HEK293 (cell line): ENCODE results near the gene ACBD3.

Experiments used
- IKZF3 ChIP-seq: fragments of 450-650 bp; IDR thresholded peaks from 2 replicates; pipeline ENCODE4 v1.5.0; 2018; ENCODE audit warnings: missing biosample characterization, mild to moderate bottlenecking, missing genetic modification characterization, moderate library complexity
- PBX3 ChIP-seq: sonication (generic); formaldehyde crosslinking; IDR thresholded peaks from 2 replicates; pipeline ENCODE4 v1.8.1; 2022; ENCODE audit warnings: mild to moderate bottlenecking, moderate library complexity, missing genetic modification reagents
- SP3 ChIP-seq: fragments of 450-650 bp; formaldehyde crosslinking; IDR thresholded peaks from 2 replicates; pipeline ENCODE4 v1.5.1; 2016; ENCODE audit warnings: missing biosample characterization, missing genetic modification characterization
- TSHZ1 ChIP-seq: fragments of 450-650 bp; formaldehyde crosslinking; IDR thresholded peaks from 2 replicates; pipeline ENCODE4 v1.5.1; 2016; ENCODE audit warnings: missing biosample characterization, missing genetic modification characterization, borderline replicate concordance
- WT1 ChIP-seq: fragments of 450-650 bp; formaldehyde crosslinking; IDR thresholded peaks from 2 replicates; pipeline ENCODE4 v1.5.1; 2016; ENCODE audit warnings: missing biosample characterization, missing genetic modification characterization
- ZBTB20 ChIP-seq: fragments of 450-650 bp; formaldehyde crosslinking; IDR thresholded peaks from 2 replicates; pipeline ENCODE4 v1.5.1; 2016; ENCODE audit warnings: missing biosample characterization, missing genetic modification characterization
- ZBTB21 ChIP-seq: fragments of 450-650 bp; formaldehyde crosslinking; IDR thresholded peaks from 2 replicates; pipeline ENCODE4 v1.5.1; 2017; ENCODE audit warnings: missing biosample characterization, missing genetic modification characterization
- ZBTB48 ChIP-seq: fragments of 450-650 bp; formaldehyde crosslinking; IDR thresholded peaks from 2 replicates; pipeline ENCODE4 v1.5.1; 2016; ENCODE audit warnings: missing biosample characterization, missing genetic modification characterization
- ZBTB49 ChIP-seq: fragments of 450-650 bp; formaldehyde crosslinking; IDR thresholded peaks from 2 replicates; pipeline ENCODE4 v1.5.1; 2016; ENCODE audit warnings: missing biosample characterization, missing genetic modification characterization, low read depth
- ZNF121 ChIP-seq: fragments of 450-650 bp; formaldehyde crosslinking; IDR thresholded peaks from 2 replicates; pipeline ENCODE4 v1.5.1; 2016; ENCODE audit warnings: missing biosample characterization, missing genetic modification characterization
- ZNF146 ChIP-seq: fragments of 450-650 bp; formaldehyde crosslinking; IDR thresholded peaks from 2 replicates; pipeline ENCODE4 v1.5.1; 2016; ENCODE audit warnings: missing biosample characterization, missing genetic modification characterization
- ZNF23 ChIP-seq: fragments of 450-650 bp; formaldehyde crosslinking; IDR thresholded peaks from 2 replicates; pipeline ENCODE4 v1.5.1; 2016; ENCODE audit warnings: missing biosample characterization, missing genetic modification characterization, borderline replicate concordance
- ZNF394 ChIP-seq: fragments of 450-650 bp; formaldehyde crosslinking; IDR thresholded peaks from 2 replicates; pipeline ENCODE4 v1.5.1; 2016; ENCODE audit warnings: missing biosample characterization, missing genetic modification characterization, mild to moderate bottlenecking, moderate library complexity, borderline replicate concordance
- ZNF423 ChIP-seq: fragments of 450-650 bp; formaldehyde crosslinking; IDR thresholded peaks from 2 replicates; pipeline ENCODE4 v1.5.1; 2016; ENCODE audit warnings: missing biosample characterization, missing genetic modification characterization
- ZNF449 ChIP-seq: fragments of 450-650 bp; formaldehyde crosslinking; IDR thresholded peaks from 2 replicates; pipeline ENCODE4 v1.5.1; 2017; ENCODE audit warnings: missing biosample characterization, mild to moderate bottlenecking, missing genetic modification characterization, moderate library complexity
- ZNF514 ChIP-seq: fragments of 450-650 bp; formaldehyde crosslinking; IDR thresholded peaks from 2 replicates; pipeline ENCODE4 v1.5.1; 2016; ENCODE audit warnings: missing biosample characterization, missing genetic modification characterization
- ZNF670 ChIP-seq: fragments of 450-650 bp; formaldehyde crosslinking; IDR thresholded peaks from 2 replicates; pipeline ENCODE4 v1.5.1; 2016; ENCODE audit warnings: missing biosample characterization, missing genetic modification characterization, low read depth
- ZNF768 ChIP-seq: fragments of 450-650 bp; formaldehyde crosslinking; IDR thresholded peaks from 2 replicates; pipeline ENCODE4 v1.5.1; 2018; ENCODE audit warnings: missing biosample characterization, mild to moderate bottlenecking, missing genetic modification characterization
- ZNF830 ChIP-seq: fragments of 450-650 bp; IDR thresholded peaks from 2 replicates; pipeline ENCODE4 v1.5.0; 2018; ENCODE audit warnings: missing biosample characterization, missing genetic modification characterization, low read depth, mild to moderate bottlenecking, moderate library complexity
- TF ChIP-seq, protein P1 (sequence below): fragments of 450-650 bp; IDR thresholded peaks from 2 replicates; pipeline ENCODE4 v1.5.1; 2018; ENCODE audit warnings: missing biosample characterization, missing genetic modification characterization
- TF ChIP-seq, protein P2 (sequence below): fragments of 450-650 bp; formaldehyde crosslinking; IDR thresholded peaks from 2 replicates; pipeline ENCODE4 v1.5.1; 2017; ENCODE audit warnings: missing biosample characterization, missing genetic modification characterization
- TF ChIP-seq, protein P3 (sequence below): fragments of 450-650 bp; formaldehyde crosslinking; IDR thresholded peaks from 2 replicates; pipeline ENCODE4 v1.5.1; 2016; ENCODE audit warnings: missing biosample characterization, missing genetic modification characterization
- TF ChIP-seq, protein P4 (sequence below): fragments of 450-650 bp; formaldehyde crosslinking; IDR thresholded peaks from 2 replicates; pipeline ENCODE4 v1.5.1; 2016; ENCODE audit warnings: missing biosample characterization, missing genetic modification characterization

The ACBD3 gene

DNA sequence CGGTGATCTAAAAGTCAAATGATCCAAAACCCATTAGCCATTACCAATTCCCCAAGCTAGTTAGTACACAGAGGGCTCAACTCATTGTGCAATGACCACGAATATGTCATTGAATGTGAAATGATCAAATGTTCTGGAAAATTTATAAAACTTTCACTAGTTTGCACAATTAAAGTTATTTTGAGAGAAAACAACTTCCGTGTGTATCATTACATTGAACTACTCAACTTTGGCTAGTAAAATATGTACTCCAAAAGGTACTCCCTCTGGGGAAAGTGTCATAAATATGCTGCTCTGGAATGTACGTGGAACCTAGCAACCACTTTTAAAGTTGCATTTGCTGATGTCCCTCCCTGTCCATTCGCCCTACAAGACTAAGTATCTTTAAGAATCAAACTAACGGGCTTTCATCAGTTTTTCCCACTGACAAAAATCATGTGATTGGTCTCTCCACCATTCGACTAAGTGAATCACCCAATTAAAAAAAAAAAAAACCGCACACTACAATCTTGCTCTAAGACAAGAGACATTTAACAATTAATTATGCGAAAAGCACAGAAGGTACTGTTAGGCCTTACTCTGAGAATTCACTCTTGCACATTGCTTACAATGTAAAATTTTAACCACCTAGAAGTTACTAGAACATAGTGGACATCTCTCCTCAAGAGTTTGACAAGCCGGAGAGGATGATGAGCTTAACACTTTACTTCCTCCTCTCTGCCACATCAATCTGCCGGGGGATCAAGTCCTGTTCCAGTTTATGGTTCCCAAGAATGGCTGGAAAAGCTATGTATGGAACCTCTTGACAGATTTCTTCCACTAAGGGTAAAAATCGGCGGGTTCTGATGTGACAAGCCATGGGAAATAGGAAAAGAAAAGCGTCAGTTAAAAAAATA is 1.2 kb downstream of the ACBD3 start (continued):
- TF ChIP-seq, protein P1, sequence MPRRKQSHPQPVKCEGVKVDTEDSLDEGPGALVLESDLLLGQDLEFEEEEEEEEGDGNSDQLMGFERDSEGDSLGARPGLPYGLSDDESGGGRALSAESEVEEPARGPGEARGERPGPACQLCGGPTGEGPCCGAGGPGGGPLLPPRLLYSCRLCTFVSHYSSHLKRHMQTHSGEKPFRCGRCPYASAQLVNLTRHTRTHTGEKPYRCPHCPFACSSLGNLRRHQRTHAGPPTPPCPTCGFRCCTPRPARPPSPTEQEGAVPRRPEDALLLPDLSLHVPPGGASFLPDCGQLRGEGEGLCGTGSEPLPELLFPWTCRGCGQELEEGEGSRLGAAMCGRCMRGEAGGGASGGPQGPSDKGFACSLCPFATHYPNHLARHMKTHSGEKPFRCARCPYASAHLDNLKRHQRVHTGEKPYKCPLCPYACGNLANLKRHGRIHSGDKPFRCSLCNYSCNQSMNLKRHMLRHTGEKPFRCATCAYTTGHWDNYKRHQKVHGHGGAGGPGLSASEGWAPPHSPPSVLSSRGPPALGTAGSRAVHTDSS: peak; percentile 86
- TF ChIP-seq ZBTB48 (tag by site-specific recombination) (no peak), TSHZ1 (tag by site-specific recombination) (0 out of 2 replicates have a peak, but pooled peaks have one; percentile 13), ZNF670 (tag by site-specific recombination) (no peak), PBX3 (CRISPR knock-in tag) (no peak), ZBTB49 (tag by site-specific recombination) (no peak), WT1 (tag by site-specific recombination) (no peak), ZNF768 (tag by site-specific recombination) (no peak), ZBTB21 (no peak), ZNF423 (tag by site-specific recombination) (no peak), ZNF449 (no peak), ZBTB20 (tag by site-specific recombination) (no peak), SP3 (tag by site-specific recombination) (no peak), ZNF514 (tag by site-specific recombination) (no peak), IKZF3 (0 out of 2 replicates have a peak, but pooled peaks have one; percentile 11), ZNF146 (no peak), ZNF23 (tag by site-specific recombination) (no peak), ZNF394 (tag by site-specific recombination) (peak; percentile 17; the same call in 1 of the 2 replicates), ZNF121 (no peak), ZNF830 (no peak)
- TF ChIP-seq, protein P2, sequence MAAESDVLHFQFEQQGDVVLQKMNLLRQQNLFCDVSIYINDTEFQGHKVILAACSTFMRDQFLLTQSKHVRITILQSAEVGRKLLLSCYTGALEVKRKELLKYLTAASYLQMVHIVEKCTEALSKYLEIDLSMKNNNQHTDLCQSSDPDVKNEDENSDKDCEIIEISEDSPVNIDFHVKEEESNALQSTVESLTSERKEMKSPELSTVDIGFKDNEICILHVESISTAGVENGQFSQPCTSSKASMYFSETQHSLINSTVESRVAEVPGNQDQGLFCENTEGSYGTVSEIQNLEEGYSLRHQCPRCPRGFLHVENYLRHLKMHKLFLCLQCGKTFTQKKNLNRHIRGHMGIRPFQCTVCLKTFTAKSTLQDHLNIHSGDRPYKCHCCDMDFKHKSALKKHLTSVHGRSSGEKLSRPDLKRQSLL: no peak
- TF ChIP-seq, protein P3, sequence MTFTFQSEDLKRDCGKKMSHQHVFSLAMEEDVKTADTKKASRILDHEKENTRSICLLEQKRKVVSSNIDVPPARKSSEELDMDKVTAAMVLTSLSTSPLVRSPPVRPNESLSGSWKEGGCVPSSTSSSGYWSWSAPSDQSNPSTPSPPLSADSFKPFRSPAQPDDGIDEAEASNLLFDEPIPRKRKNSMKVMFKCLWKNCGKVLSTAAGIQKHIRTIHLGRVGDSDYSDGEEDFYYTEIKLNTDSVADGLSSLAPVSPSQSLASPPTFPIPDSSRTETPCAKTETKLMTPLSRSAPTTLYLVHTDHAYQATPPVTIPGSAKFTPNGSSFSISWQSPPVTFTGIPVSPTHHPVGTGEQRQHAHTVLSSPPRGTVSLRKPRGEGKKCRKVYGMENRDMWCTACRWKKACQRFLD (tag by site-specific recombination): no peak
- TF ChIP-seq, protein P4, sequence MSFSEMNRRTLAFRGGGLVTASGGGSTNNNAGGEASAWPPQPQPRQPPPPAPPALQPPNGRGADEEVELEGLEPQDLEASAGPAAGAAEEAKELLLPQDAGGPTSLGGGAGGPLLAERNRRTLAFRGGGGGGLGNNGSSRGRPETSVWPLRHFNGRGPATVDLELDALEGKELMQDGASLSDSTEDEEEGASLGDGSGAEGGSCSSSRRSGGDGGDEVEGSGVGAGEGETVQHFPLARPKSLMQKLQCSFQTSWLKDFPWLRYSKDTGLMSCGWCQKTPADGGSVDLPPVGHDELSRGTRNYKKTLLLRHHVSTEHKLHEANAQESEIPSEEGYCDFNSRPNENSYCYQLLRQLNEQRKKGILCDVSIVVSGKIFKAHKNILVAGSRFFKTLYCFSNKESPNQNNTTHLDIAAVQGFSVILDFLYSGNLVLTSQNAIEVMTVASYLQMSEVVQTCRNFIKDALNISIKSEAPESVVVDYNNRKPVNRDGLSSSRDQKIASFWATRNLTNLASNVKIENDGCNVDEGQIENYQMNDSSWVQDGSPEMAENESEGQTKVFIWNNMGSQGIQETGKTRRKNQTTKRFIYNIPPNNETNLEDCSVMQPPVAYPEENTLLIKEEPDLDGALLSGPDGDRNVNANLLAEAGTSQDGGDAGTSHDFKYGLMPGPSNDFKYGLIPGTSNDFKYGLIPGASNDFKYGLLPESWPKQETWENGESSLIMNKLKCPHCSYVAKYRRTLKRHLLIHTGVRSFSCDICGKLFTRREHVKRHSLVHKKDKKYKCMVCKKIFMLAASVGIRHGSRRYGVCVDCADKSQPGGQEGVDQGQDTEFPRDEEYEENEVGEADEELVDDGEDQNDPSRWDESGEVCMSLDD (tag by site-specific recombination): no peak
